Measurements from ENCODE around the gene OGFOD2.
A peak's percentile ranks its signal among the peaks of the same experiment; 100 is the strongest.
"Not testable (repeated sequence)": the region's sequence is repeated elsewhere in the genome, so short reads cannot be mapped to it uniquely, and the experiment has no call there.

The OGFOD2 gene

GRCh38 chr12:122974892-122975789 is at the start of gene OGFOD2:
TSS of gene OGFOD2 (plus strand) at chr12:122975244. CDS start at chr12:122975252, 8 bp downstream.
- peak; percentile 95 for DNase-seq (ENCODE audit: low spot score)

GRCh38 chr12:122927756-122928403 is 47.2 kb upstream of the OGFOD2 start:
- no peak for DNase-seq (ENCODE audit: low spot score)

GRCh38 chr12:122928404-122929147 is 46.5 kb upstream of the OGFOD2 start:
- DNase-seq (ENCODE audit: low spot score): no peak

- DNase-seq (ENCODE audit: low spot score): no peak
These were observed 45.9 kb upstream of the OGFOD2 start for GRCh38 chr12:122929148-122929538.

GRCh38 chr12:122929812-122930211 is 45.2 kb upstream of the OGFOD2 start:
- DNase-seq (ENCODE audit: low spot score): no peak

- no peak for DNase-seq (ENCODE audit: low spot score)
These were observed 42.8 kb upstream of the OGFOD2 start for GRCh38 chr12:122932207-122932606.

GRCh38 chr12:122934722-122935121 is 40.3 kb upstream of the OGFOD2 start:
- DNase-seq (ENCODE audit: low spot score): no peak

GRCh38 chr12:122935318-122935717 is 39.7 kb upstream of the OGFOD2 start:
- peak; percentile 1 for DNase-seq (ENCODE audit: low spot score)

GRCh38 chr12:122937622-122938091 is 37.4 kb upstream of the OGFOD2 start:
- DNase-seq (ENCODE audit: low spot score): peak; percentile 2

- DNase-seq (ENCODE audit: low spot score): no peak
These were observed 35.9 kb upstream of the OGFOD2 start for GRCh38 chr12:122939125-122939524.

GRCh38 chr12:122941351-122941750 is 33.7 kb upstream of the OGFOD2 start:
- not testable (repeated sequence) for DNase-seq (ENCODE audit: low spot score)

- no peak for DNase-seq (ENCODE audit: low spot score)
These were observed 32.4 kb upstream of the OGFOD2 start for GRCh38 chr12:122942637-122943036.

GRCh38 chr12:122943196-122943595 is 31.8 kb upstream of the OGFOD2 start:
- no peak for DNase-seq (ENCODE audit: low spot score)

GRCh38 chr12:122944605-122945592 is 30.1 kb upstream of the OGFOD2 start:
- DNase-seq (ENCODE audit: low spot score): no peak

GRCh38 chr12:122946690-122947341 is 28.2 kb upstream of the OGFOD2 start:
- DNase-seq (ENCODE audit: low spot score): peak; percentile 97

GRCh38 chr12:122947352-122947792 is 27.7 kb upstream of the OGFOD2 start:
- no peak for DNase-seq (ENCODE audit: low spot score)

GRCh38 chr12:122948605-122949004 is 26.4 kb upstream of the OGFOD2 start:
- DNase-seq (ENCODE audit: low spot score): no peak

- DNase-seq (ENCODE audit: low spot score): no peak
These were observed 25.6 kb upstream of the OGFOD2 start for GRCh38 chr12:122949405-122949804.

GRCh38 chr12:122949816-122950675 is 25.0 kb upstream of the OGFOD2 start:
- DNase-seq (ENCODE audit: low spot score): no peak

- DNase-seq (ENCODE audit: low spot score): no peak
These were observed 23.6 kb upstream of the OGFOD2 start for GRCh38 chr12:122951406-122951805.

Measured in GM03348 (cell line).